Right renal cortex interstitium (tissue), 3 donors: Measurements from ENCODE around the gene ALDH1L1. TPM values are rescaled to one million over a fixed set of nuclear protein-coding genes. Genes with fewer than 3 reads are reported as not detected.

ENCODE experiments used
- DNase-seq, 3 donors: peaks; one replicate each; pipeline ENCODE4 v3.0.0-alpha.2; 2013; ENCODE audit warnings: low read depth in 3 of 3, low spot score in 2 of 3
- polyA plus RNA-seq, 3 donors: library from polyadenylated mRNA; unstranded; fragments of 120-200 nt; gene quantifications; one replicate each; pipeline ENCODE4 v1.2.1, GENCODE V29; 2013; ENCODE audit not compliant: insufficient read length in 3 of 3

The ALDH1L1 gene
- polyA plus RNA-seq, 3 donors: 33.1 to 51.6 (median 39.2) TPM

- no peak for DNase-seq
Measured at GRCh38 chr3:126135406-126136076, 44.8 kb downstream of the ALDH1L1 start.

- no peak for DNase-seq
Measured at GRCh38 chr3:126135071-126135405, 45.3 kb downstream of the ALDH1L1 start.

DNA sequence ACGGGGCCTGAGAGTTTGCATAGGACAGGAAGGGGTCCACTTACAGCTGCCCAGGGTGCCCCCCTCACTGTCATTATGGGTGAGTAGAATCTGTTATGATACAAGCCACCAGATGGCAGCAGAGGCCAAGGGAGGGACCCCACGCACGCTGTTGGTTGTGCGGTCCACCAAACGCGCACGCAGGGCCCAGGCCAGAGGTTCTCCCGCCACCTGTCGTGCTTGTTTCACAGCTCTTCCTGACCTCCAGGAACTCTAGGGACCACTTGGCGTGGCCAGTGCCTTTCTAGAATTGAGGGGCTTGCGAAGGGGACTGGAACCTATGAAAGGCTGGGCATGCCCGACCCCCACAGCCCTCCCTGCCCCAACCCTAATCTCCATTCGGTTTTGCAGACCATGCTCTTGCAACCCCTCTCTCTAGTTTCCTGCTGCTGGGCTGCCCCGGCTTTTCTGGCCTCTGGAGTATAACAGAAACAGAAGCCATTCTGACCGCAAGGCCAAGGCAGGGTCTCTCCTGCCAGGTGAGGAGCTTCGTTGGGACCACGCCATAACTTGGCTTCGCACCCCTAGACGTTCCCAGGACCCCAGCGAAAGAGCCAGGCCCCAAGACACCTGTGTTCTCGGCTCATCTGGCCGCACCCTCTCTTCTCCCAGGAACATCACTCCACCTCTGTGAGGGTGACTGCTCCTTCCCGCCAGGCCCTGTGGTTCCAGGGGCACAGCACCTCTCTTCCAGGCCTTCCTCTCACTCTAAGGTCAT lies 46.0 kb downstream of the ALDH1L1 start:
- peak in 2 of 3 donors; percentile 38 to 39 for DNase-seq

GRCh38 chr3:126133606-126134005 lies 46.8 kb downstream of the ALDH1L1 start:
- no peak for DNase-seq

- peak in 2 of 3 donors; percentile 31 to 44 for DNase-seq
Measured at GRCh38 chr3:126132751-126133511, 47.5 kb downstream of the ALDH1L1 start.

DNA sequence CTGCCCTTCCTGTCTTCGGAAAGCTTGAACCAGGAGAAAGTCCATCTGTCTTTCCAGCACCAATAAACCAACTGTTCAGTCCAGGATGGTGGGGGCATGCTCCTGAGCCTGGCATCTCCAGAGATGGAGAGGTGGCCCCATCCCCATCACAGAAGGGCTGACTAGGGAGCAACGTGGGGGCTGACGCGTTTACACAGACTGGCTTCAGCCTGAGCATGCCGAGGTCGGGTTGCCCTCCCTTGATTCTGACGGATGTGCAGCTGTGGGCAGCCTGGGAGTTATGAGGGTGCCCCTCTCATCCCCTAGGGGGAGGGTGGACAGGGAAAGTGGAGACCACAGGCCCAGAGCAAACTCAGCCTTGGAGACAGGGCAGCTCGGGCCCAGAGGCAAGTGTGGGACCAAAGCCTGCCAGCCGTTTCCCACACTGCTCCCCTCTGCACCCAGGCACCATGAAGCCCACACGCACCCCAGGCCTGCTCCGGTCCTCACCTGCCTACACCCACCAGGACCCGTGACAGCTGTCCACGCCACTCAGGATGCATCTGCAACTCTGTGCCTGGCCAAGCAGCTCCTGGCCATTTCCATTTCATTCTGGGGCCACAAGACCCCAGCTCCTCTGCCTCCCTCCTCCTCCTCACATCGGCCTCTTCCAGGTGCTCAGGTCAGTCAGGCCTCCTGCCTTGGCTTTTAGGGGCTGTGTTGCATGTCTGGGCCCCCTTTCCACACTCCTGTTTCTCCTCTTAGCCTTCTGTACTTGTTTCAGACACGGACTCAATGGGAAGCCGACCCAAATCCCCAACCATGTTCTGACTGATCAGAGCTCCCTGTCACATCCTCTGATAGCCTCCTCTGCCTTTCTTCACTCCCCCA lies 48.3 kb downstream of the ALDH1L1 start:
- DNase-seq: no peak

- no peak for DNase-seq
Measured at GRCh38 chr3:126130981-126131745, 49.2 kb downstream of the ALDH1L1 start.

- no peak for DNase-seq
Measured at GRCh38 chr3:126130081-126130855, 50.1 kb downstream of the ALDH1L1 start.

- DNase-seq: no peak
Measured at GRCh38 chr3:126129398-126129891, 50.9 kb downstream of the ALDH1L1 start.

GRCh38 chr3:126128504-126129397 lies 51.6 kb downstream of the ALDH1L1 start:
- DNase-seq: no peak

DNA sequence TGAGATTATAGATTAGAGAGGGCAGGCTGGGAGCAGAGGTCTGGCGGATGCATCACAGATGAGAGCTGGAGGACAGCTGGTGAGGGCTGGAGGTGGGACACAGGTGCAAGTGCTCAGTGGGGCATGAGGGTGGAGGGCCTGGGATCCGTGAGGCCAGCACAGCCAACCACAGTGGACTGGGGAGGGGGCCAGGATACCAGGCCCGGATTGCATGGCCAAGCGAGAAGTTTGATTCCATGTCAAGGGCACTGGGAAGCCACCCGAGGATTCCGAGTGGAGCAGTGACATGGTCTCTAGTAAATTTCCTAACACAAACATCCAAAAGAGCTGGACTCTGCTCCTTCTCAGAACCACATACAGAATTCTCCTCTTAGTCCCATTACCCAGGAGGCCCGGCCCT lies 52.5 kb downstream of the ALDH1L1 start:
- DNase-seq: no peak

- DNase-seq: no peak
Measured at GRCh38 chr3:126127452-126127851, 52.9 kb downstream of the ALDH1L1 start.

DNA sequence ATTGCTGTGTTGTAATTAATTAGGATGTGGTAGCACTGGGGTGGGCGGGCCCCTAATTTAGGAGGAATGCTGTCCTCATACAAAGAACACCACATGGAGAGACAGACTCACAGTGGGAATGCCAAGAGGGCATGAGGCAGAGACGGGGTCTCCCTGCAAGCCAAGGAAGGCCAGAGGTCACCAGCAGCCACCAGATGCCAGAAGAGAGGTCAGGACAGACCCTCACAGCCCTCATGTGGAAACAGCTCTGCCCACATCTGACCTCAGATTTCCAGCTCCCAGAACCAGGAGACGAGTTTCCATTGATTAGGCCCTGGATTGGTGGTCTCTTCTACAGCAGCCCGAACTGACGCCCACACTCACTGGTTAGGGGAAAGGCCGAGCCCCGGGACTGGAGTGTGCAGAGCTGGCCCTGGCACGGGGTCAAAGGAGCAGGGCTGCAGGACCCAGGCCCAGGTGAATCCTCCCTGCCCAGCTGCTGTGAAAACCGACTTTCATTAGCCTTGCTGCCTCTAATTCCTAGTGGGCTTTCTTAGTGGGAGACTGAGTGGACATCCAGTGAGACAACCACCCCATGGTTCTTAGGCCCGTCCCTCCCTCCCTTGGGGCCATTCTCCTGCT lies 53.5 kb downstream of the ALDH1L1 start:
- no peak for DNase-seq

DNA sequence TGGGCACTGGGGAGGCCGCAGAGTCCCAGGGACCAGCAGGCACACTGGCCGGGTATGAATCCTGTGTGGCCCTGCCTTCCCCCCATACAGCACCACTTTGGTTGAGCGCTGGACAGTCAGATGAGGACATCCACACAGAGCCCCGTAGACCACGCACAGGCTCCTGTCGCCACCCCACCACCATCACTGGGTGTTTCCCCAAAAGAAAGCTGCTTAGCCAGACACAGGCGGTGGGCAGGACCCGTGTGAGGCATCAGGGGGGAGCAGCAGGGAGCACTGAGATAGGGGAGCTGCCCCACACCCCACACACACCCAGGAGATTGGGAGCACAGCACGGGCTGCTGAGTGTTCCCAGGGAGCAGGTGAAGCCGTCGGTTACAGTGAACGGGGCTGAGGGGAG lies 54.1 kb downstream of the ALDH1L1 start:
- no peak for DNase-seq

GRCh38 chr3:126125781-126126251 lies 54.6 kb downstream of the ALDH1L1 start:
- no peak for DNase-seq

- DNase-seq: no peak
Measured at GRCh38 chr3:126125341-126125740, 55.0 kb downstream of the ALDH1L1 start.

DNA sequence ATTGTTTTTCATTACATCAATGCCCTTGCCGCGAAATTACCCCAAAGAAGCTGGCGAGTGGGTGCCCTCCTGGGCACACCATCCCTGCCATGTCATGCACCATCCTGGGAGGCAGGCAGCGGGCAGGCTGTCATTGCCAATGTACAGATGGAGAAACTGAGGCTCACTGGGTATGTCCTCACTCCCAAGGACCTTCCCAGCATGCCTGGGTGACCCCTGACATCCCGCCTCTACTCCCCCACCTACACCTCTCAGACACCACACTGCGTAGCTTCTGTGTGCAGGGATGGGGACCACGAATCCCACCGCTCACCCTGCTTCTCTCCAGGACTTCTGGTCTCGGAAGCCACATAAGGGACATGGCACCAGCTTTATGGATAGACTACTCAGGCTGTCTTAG lies 55.5 kb downstream of the ALDH1L1 start:
- DNase-seq: no peak
